Activated CD8-positive, alpha-beta T cell treated with anti-CD3 and anti-CD28 coated beads, Interleukin-2, amount 10 ng/mL, durations not matched to agents 7 days and 5 days (primary cell): ENCODE data around the gene LRP8. TPM values are rescaled to one million over a fixed set of nuclear protein-coding genes. Genes with fewer than 3 reads are reported as not detected.

Experiments used
- ATAC-seq: fragments of 150-1000 bp; cut with Tn5 transposase; one replicate; pipeline ENCODE4 v1.10.0; 2021; ENCODE audit warnings: moderate library complexity
- CTCF ChIA-PET: fragments of 350-600 bp; sonication (Branson Sonifier 250); formaldehyde crosslinking; loops from one replicate; lab custom pipeline; 2021; ENCODE audit warnings: antibody characterized with exemption; lab: Charles Lee
- POLR2A ChIA-PET: fragments of 350-600 bp; sonication (Branson Sonifier 250); formaldehyde crosslinking; loops from one replicate; lab custom pipeline; 2021; ENCODE audit warnings: antibody characterized with exemption; lab: Charles Lee
- DNase-seq: peaks from one replicate; pipeline ENCODE4 v3.0.0-alpha.2; 2020
- H3K27ac Mint-ChIP-seq: one replicate; pipeline ENCODE4 v1.8.0; 2021; ENCODE audit warnings: mild to moderate bottlenecking, mixed read lengths
- H3K27me3 Mint-ChIP-seq: one replicate; pipeline ENCODE4 v1.8.0; 2021; ENCODE audit warnings: low read depth, mixed read lengths
- H3K36me3 Mint-ChIP-seq: one replicate; pipeline ENCODE4 v1.8.0; 2021; ENCODE audit warnings: low read depth, mixed read lengths
- H3K4me1 Mint-ChIP-seq: one replicate; pipeline ENCODE4 v1.8.0; 2021; ENCODE audit warnings: low read depth, mixed read lengths
- H3K4me3 Mint-ChIP-seq: one replicate; pipeline ENCODE4 v1.8.0; 2021; ENCODE audit warnings: mild to moderate bottlenecking, mixed read lengths
- H3K9me3 Mint-ChIP-seq: one replicate; pipeline ENCODE4 v1.8.0; 2022; ENCODE audit warnings: mixed read lengths; ENCODE audit not compliant: insufficient read depth
- total RNA-seq, 2 experiments: library from RNA; stranded (reverse); gene quantifications; one replicate each; pipeline ENCODE4 v1.2.3, GENCODE V29; 2021

LRP8 gene
- total RNA-seq, result 10 to 100 TPM; 62.7 to 71.8 TPM

- Mint-ChIP-seq H3K36me3 (peaks cover 40% of the 10 kb centered on the region), H3K9me3 (no peaks in the 10 kb centered on the region), H3K27me3 (no peaks in the 10 kb centered on the region), H3K4me3 (peak within 1 kb of the TSS; percentile 99), H3K27ac (peak within 1 kb of the TSS; percentile 99), H3K4me1 (peaks cover 43% of the 10 kb centered on the region)
- POLR2A ChIA-PET, result interaction anchor here (1.9 to 4.5 kb wide), 2 partner anchors 35 to 41 kb away, joined by 5 to 24 read pairs; no protein-coding TSS in a partner anchor
- DNase-seq, result peak; percentile 86
- ATAC-seq, result peak; percentile 43
- CTCF ChIA-PET, result interaction anchor here (4.7 kb wide), 1 partner anchor 65 kb away, joined by 23 read pairs; no protein-coding TSS in a partner anchor
Measured at GRCh38 chr1:53328009-53328461, at the start of gene LRP8. Gene LRP8 (minus strand): TSS chr1:53328070. CDS start chr1:53327912, 158 bp downstream.

- H3K4me1 Mint-ChIP-seq, result no peaks in the 10 kb centered on the region
- CTCF ChIA-PET, result no interaction called here
- no peak overlapping the region for H3K4me3 Mint-ChIP-seq
- POLR2A ChIA-PET, result no interaction called here
- ATAC-seq (no peak), DNase-seq (no peak)
- no peak overlapping the region for H3K27ac Mint-ChIP-seq
- no peaks in the 10 kb centered on the region for H3K36me3 Mint-ChIP-seq
- H3K9me3 Mint-ChIP-seq, result no peaks in the 10 kb centered on the region
- peaks cover 19% of the 10 kb centered on the region for H3K27me3 Mint-ChIP-seq
Measured at GRCh38 chr1:53377438-53377841, 49.6 kb upstream of the LRP8 start.

DNA sequence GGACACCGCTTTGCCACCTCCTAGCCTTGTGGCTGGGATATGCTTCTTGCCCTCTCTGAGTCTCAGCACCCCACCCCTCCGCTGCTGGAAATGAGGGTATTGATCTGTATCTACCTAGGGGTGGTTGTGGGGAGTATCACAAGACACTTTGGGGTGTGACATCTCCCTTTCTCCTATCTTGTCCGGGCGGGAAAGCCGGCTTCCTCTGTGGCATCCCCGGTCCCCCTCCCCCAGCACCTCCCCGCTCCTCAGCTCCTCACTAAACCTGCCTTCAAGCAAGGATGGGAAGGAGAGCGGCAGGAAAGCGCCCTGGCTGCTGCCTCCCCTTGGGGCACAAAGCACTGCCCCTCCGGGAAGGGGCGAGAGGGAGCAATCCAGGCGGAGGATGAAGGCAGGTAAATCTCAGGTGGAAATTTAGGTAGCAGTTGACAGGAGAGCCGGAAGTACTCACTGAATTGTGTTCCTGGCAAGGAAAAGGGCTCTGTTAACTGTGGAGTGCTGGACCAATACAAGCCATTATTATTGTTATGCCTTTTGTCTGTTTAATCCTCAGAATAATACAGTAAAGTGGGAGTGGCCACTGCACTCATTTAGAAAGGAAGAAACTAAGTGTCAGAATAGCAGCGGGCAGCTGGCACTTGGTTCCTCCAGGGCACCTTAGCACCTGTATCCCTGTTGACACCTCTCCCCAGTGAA, 49.0 kb upstream of the LRP8 start:
- ChIA-PET POLR2A (no interaction called here), CTCF (no interaction called here)
- Mint-ChIP-seq H3K27ac (no peak overlapping the region), H3K4me3 (no peak overlapping the region), H3K27me3 (peaks cover 16% of the 10 kb centered on the region), H3K36me3 (no peaks in the 10 kb centered on the region), H3K4me1 (no peaks in the 10 kb centered on the region), H3K9me3 (no peaks in the 10 kb centered on the region)
- ATAC-seq (no peak), DNase-seq (no peak)

GRCh38 chr1:53376041-53376461, 48.2 kb upstream of the LRP8 start:
- POLR2A ChIA-PET, result no interaction called here
- CTCF ChIA-PET, result no interaction called here
- Mint-ChIP-seq H3K27me3 (peaks cover 8% of the 10 kb centered on the region), H3K4me1 (no peaks in the 10 kb centered on the region), H3K36me3 (no peaks in the 10 kb centered on the region), H3K4me3 (no peak overlapping the region), H3K27ac (no peak overlapping the region), H3K9me3 (no peaks in the 10 kb centered on the region)
- DNase-seq, result no peak
- ATAC-seq, result no peak

DNA sequence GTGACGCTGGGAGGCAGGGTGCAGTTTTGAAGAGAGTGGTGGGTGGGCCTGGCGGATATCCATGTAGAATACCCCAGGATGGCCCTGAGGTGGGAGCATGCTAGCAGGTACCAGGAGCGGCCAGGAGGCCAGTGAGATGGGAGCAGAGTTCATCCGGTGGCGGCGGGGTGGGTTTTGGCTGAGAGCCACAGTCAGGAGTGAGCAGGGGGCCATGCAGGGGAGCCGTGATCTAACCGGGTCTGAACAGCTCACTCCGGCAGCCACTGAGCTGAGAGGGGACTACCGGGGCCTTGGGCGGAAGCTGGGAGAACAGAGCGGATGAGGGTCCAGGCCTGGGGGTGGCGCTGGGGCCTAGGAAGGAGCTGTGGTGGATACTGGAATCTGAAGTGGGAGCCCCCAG, 47.6 kb upstream of the LRP8 start:
- H3K9me3 Mint-ChIP-seq, result no peaks in the 10 kb centered on the region
- H3K36me3 Mint-ChIP-seq, result no peaks in the 10 kb centered on the region
- ChIA-PET POLR2A (no interaction called here), CTCF (no interaction called here)
- DNase-seq (no peak), ATAC-seq (no peak)
- no peak overlapping the region for H3K4me3 Mint-ChIP-seq
- no peak overlapping the region for H3K27ac Mint-ChIP-seq
- peaks cover 8% of the 10 kb centered on the region for H3K27me3 Mint-ChIP-seq
- no peaks in the 10 kb centered on the region for H3K4me1 Mint-ChIP-seq

DNA sequence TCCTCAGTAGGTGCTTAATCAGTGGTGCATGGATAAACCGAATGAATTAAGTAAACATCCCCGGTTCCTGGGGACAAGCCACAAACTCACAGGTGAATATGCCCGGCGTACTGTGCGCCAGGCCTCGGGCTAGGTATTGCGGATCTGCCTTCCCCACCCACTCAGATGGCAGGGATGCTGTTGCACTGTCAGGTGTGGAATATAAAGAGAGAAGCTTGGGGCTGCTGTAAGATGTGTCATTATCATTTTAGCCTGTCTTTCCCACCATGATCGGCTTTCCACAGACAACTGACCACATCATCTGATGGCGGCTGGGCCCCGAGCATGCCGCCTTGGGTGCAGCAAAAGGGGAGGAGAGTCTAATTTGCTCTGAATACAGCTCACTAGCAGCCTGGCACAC, 45.4 kb upstream of the LRP8 start:
- H3K4me1 Mint-ChIP-seq, result peaks cover 9% of the 10 kb centered on the region
- CTCF ChIA-PET, result interaction anchor here (2.1 kb wide), 1 partner anchor 20 kb away, joined by 5 read pairs; no protein-coding TSS in a partner anchor
- H3K36me3 Mint-ChIP-seq, result no peaks in the 10 kb centered on the region
- DNase-seq (no peak), ATAC-seq (no peak)
- H3K4me3 Mint-ChIP-seq, result no peak overlapping the region
- H3K9me3 Mint-ChIP-seq, result no peaks in the 10 kb centered on the region
- H3K27ac Mint-ChIP-seq, result no peak overlapping the region
- no peaks in the 10 kb centered on the region for H3K27me3 Mint-ChIP-seq
- POLR2A ChIA-PET, result interaction anchor here (1.4 kb wide), 1 partner anchor 47 kb away, joined by 7 read pairs; no protein-coding TSS in a partner anchor

DNA sequence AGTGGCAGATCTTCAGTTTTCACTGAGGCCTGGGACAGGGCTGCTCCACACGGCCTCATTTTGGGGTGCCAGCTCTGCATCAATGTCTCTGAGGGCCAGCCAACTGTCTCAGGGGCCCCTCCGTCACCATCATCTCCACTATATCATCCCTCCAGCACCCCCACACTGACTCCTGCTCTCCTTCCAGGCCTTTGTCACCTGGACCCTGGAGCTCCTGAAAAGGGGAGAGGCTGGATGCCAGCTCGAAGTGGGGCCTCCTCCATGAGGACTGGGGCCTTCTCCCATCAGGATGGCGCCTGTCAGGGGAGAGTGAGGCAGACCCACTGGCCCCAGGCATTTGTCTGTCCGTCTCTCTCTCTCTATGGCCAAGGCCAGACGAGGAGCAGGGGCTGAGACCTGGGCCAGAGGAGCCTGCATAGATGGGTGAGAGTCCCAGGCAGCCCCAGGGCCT, 44.7 kb upstream of the LRP8 start:
- POLR2A ChIA-PET, result interaction anchor here (1.4 kb wide), 1 partner anchor 46 kb away, joined by 7 read pairs; no protein-coding TSS in a partner anchor
- DNase-seq, result no peak
- no peak for ATAC-seq
- no peaks in the 10 kb centered on the region for H3K27me3 Mint-ChIP-seq
- H3K27ac Mint-ChIP-seq, result no peak overlapping the region
- no peak overlapping the region for H3K4me3 Mint-ChIP-seq
- no peaks in the 10 kb centered on the region for H3K9me3 Mint-ChIP-seq
- CTCF ChIA-PET, result interaction anchor here (2.1 kb wide), 1 partner anchor 21 kb away, joined by 5 read pairs; no protein-coding TSS in a partner anchor
- peaks cover 16% of the 10 kb centered on the region for H3K4me1 Mint-ChIP-seq
- peaks cover 1% of the 10 kb centered on the region for H3K36me3 Mint-ChIP-seq

DNA sequence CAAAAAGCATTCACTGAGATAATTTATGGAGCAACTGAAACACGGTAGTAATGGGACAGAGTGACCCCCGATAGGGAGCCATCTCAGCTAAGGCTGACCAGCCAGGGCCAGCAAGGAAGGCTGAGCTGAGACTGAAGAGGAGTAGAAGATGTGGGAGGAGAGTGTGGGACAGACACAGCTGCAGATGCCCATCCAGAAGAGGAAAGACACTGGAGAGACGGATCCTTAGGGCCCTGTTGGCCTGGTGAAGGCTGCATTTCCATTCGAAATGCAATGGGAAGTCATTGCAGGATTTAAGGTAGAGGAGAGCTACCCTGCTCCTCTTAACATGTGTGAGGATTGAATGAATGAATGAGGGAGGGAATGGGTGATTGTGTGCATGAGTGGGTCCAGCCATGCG, 44.0 kb upstream of the LRP8 start:
- ChIA-PET CTCF (interaction anchor here (2.1 kb wide), 1 partner anchor 21 kb away, joined by 5 read pairs; no protein-coding TSS in a partner anchor), POLR2A (interaction anchor here (1.4 kb wide), 1 partner anchor 46 kb away, joined by 7 read pairs; no protein-coding TSS in a partner anchor)
- ATAC-seq (no peak), DNase-seq (no peak)
- Mint-ChIP-seq H3K4me1 (peaks cover 22% of the 10 kb centered on the region), H3K27ac (no peak overlapping the region), H3K9me3 (no peaks in the 10 kb centered on the region), H3K4me3 (no peak overlapping the region), H3K36me3 (peaks cover 1% of the 10 kb centered on the region), H3K27me3 (no peaks in the 10 kb centered on the region)

DNA sequence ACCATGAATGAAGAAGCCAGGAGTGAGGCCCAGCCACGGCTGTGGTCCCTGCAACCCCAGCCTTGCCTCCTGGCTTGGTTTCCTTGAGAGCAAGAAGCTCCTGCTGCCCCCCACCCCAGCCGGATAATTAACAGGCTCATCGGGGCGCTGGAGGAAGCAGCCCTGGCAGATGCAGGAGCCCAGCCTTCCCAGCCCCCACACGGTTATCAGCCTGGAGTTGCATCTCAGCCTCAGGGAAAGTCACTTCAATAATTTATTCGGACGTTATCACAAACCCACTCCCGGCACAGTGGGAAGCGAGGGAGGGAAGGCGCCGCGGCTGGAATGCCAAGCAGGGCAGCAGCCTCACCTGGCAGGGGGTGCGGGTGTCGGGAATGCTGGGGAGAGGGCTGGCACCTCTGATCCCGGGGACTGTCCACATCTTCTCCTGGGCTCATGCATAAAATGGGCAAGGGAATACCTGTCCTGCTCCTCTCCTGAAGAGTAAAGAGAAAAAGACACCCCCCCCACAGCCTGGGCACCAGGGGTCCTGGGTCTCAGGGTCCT, 43.3 kb upstream of the LRP8 start:
- peaks cover 22% of the 10 kb centered on the region for H3K4me1 Mint-ChIP-seq
- DNase-seq (no peak), ATAC-seq (no peak)
- no peak overlapping the region for H3K4me3 Mint-ChIP-seq
- no peaks in the 10 kb centered on the region for H3K27me3 Mint-ChIP-seq
- H3K27ac Mint-ChIP-seq, result no peak overlapping the region
- POLR2A ChIA-PET, result no interaction called here
- H3K36me3 Mint-ChIP-seq, result peaks cover 1% of the 10 kb centered on the region
- H3K9me3 Mint-ChIP-seq, result no peaks in the 10 kb centered on the region
- CTCF ChIA-PET, result no interaction called here

DNA sequence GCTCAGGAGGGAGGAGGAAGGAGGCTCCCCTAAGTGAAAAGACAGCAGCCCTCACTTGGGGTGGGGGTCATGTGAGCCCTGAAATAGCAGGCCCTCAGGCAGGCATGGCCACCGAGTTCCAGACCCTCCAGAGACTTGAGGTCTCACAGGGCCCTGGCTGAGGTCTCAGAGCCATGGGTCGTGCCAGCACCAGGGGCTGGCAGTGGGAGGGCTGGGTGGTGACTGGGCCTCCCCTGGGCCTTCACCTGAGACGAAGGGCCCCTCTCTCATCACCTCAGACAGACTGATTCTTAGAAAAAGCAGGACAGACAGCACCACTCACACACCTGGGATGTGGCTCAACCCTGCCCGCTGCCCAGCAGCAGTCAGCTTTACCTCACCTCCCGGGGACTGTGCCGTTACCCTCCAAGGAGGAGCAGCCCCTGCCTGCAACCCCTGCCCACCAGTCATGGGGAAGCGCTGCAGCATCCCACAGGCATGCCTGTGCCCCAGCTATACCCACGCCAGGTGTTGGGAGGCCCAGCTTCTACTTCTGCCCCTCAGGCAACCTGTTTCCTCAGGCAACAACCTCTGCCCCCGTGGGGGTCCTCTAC, 42.6 kb upstream of the LRP8 start:
- no peak for DNase-seq

GRCh38 chr1:53369761-53370160, 41.9 kb upstream of the LRP8 start:
- DNase-seq (no peak), ATAC-seq (no peak)
- H3K9me3 Mint-ChIP-seq, result no peaks in the 10 kb centered on the region
- H3K27me3 Mint-ChIP-seq, result no peaks in the 10 kb centered on the region
- H3K4me3 Mint-ChIP-seq, result no peak overlapping the region
- H3K36me3 Mint-ChIP-seq, result peaks cover 1% of the 10 kb centered on the region
- CTCF ChIA-PET, result interaction anchor here (1.5 to 2.8 kb wide), 2 partner anchors 23 to 91 kb away, joined by 3 to 16 read pairs; no protein-coding TSS in a partner anchor
- H3K27ac Mint-ChIP-seq, result no peak overlapping the region
- peaks cover 24% of the 10 kb centered on the region for H3K4me1 Mint-ChIP-seq
- POLR2A ChIA-PET, result interaction anchor here (2.6 kb wide), 1 partner anchor 42 kb away, joined by 24 read pairs; the partner anchor contains the start of gene LRP8

More for the DNA sequence above, 42.6 kb upstream of the LRP8 start:
- ATAC-seq, result no peak
- peaks cover 1% of the 10 kb centered on the region for H3K36me3 Mint-ChIP-seq
- CTCF ChIA-PET, result interaction anchor here (1.5 kb wide), 1 partner anchor 23 kb away, joined by 3 read pairs; no protein-coding TSS in a partner anchor
- no peak overlapping the region for H3K4me3 Mint-ChIP-seq
- POLR2A ChIA-PET, result no interaction called here
- H3K27me3 Mint-ChIP-seq, result no peaks in the 10 kb centered on the region
- no peak overlapping the region for H3K27ac Mint-ChIP-seq
- no peaks in the 10 kb centered on the region for H3K9me3 Mint-ChIP-seq
- H3K4me1 Mint-ChIP-seq, result peaks cover 22% of the 10 kb centered on the region
